HepG2 (cell line): ENCODE data around the gene MACROD2. TPM values are rescaled to one million over a fixed set of nuclear protein-coding genes. Genes with fewer than 3 reads are reported as not detected.

Experiments used
- ARNT2 ChIP-seq: sonication (generic); formaldehyde crosslinking; IDR thresholded peaks from 2 replicates; pipeline ENCODE4 v1.8.0; 2022; ENCODE audit warnings: mild to moderate bottlenecking, low read depth, missing genetic modification reagents, moderate library complexity
- ATM ChIP-seq: fragments of 450-650 bp; IDR thresholded peaks from 2 replicates; pipeline ENCODE4 v1.7.1; 2017; ENCODE audit warnings: mild to moderate bottlenecking, borderline replicate concordance
- BCL6 ChIP-seq: IDR thresholded peaks from 2 replicates; pipeline ENCODE4 v1.6.1; 2016; ENCODE audit warnings: missing genetic modification reagents, missing compliant biosample characterization
- BRD4 ChIP-seq: sonication (generic); formaldehyde crosslinking; IDR thresholded peaks from 2 replicates; pipeline ENCODE4 v1.4.0; 2020; ENCODE audit warnings: missing genetic modification reagents
- GTF2F1 ChIP-seq: fragments of 150-350 bp; IDR thresholded peaks from 2 replicates; pipeline ENCODE4 v1.6.1; 2014; ENCODE audit warnings: low read length
- KAT7 ChIP-seq: IDR thresholded peaks from 2 replicates; pipeline ENCODE4 v1.6.1; 2018; ENCODE audit warnings: borderline replicate concordance, missing compliant biosample characterization
- MED13 ChIP-seq: sonication (generic); formaldehyde crosslinking; IDR thresholded peaks from 2 replicates; pipeline ENCODE4 v1.5.0; 2020; ENCODE audit warnings: missing genetic modification reagents
- MTF2 ChIP-seq: sonication (generic); formaldehyde crosslinking; IDR thresholded peaks from 2 replicates; pipeline ENCODE4 v1.5.0; 2020; ENCODE audit warnings: missing genetic modification reagents, borderline replicate concordance
- NBN ChIP-seq: fragments of 450-650 bp; conservative IDR thresholded peaks from 2 replicates; pipeline ENCODE4 v1.6.1; 2017
- NR2F6 ChIP-seq, 2 experiments: IDR thresholded peaks; 2 replicates each; pipeline ENCODE4 v1.6.1; 2016; ENCODE audit warnings: antibody characterized with exemption in 1 of 2, mild to moderate bottlenecking in 1 of 2
- PCBP2 ChIP-seq: fragments of 200-400 bp; formaldehyde crosslinking; optimal IDR thresholded peaks from 2 replicates; pipeline ENCODE3; 2018; ENCODE audit warnings: low read length, low read depth; ENCODE audit not compliant: poor library complexity, severe bottlenecking
- POLR2AphosphoS5 ChIP-seq: IDR thresholded peaks from 2 replicates; pipeline ENCODE4 v1.6.1; 2012; ENCODE audit warnings: low read depth, low read length
- RARA ChIP-seq: IDR thresholded peaks from 2 replicates; pipeline ENCODE4 v1.6.1; 2016; ENCODE audit warnings: missing genetic modification reagents, missing compliant biosample characterization
- REST ChIP-seq, 2 experiments: IDR thresholded peaks; 2 replicates each; pipeline ENCODE4 v1.6.1; 2011 to 2012; ENCODE audit warnings: low read length in 2 of 2, borderline replicate concordance in 1 of 2, low read depth in 1 of 2, mild to moderate bottlenecking in 1 of 2, moderate library complexity in 1 of 2
- SATB2 ChIP-seq: sonication (generic); formaldehyde crosslinking; IDR thresholded peaks from 2 replicates; pipeline ENCODE4 v1.5.0; 2020; ENCODE audit warnings: missing genetic modification reagents
- XRCC5 ChIP-seq: fragments of 200-400 bp; formaldehyde crosslinking; optimal IDR thresholded peaks from 2 replicates; pipeline ENCODE3; 2017; ENCODE audit warnings: mild to moderate bottlenecking, low read length
- ZBTB46 ChIP-seq: sonication (generic); formaldehyde crosslinking; IDR thresholded peaks from 2 replicates; pipeline ENCODE4 v1.4.0; 2020; ENCODE audit warnings: mild to moderate bottlenecking, missing genetic modification reagents, borderline replicate concordance
- ZKSCAN1 ChIP-seq: fragments of 150-350 bp; IDR thresholded peaks from 2 replicates; pipeline ENCODE4 v1.6.1; 2014; ENCODE audit warnings: low read length
- ZNF18 ChIP-seq: sonication (generic); formaldehyde crosslinking; IDR thresholded peaks from 2 replicates; pipeline ENCODE4 v1.8.0; 2022; ENCODE audit warnings: mild to moderate bottlenecking, missing genetic modification reagents; ENCODE audit not compliant: insufficient replicate concordance
- ZNF275 ChIP-seq: sonication (generic); formaldehyde crosslinking; IDR thresholded peaks from 2 replicates; pipeline ENCODE4 v1.8.0; 2022; ENCODE audit warnings: missing genetic modification reagents, mild to moderate bottlenecking, inconsistent platforms, borderline replicate concordance
- ZNF282 ChIP-seq: fragments of 450-650 bp; IDR thresholded peaks from 2 replicates; pipeline ENCODE4 v1.6.1; 2018; ENCODE audit not compliant: partially characterized antibody
- ZNF839 ChIP-seq: sonication (generic); formaldehyde crosslinking; IDR thresholded peaks from 2 replicates; pipeline ENCODE4 v1.4.0; 2020; ENCODE audit warnings: missing genetic modification reagents, mild to moderate bottlenecking, borderline replicate concordance
- ZNF891 ChIP-seq: sonication (generic); formaldehyde crosslinking; IDR thresholded peaks from 2 replicates; pipeline ENCODE4 v1.5.0; 2020; ENCODE audit warnings: mild to moderate bottlenecking, missing genetic modification reagents
- polyA plus RNA-seq, 8 experiments: library from polyadenylated mRNA; depleted of rRNA in 3 of 8; stranded (reverse) in 7 of 8; unstranded in 1 of 8; fragments of >200 nt; fragmentation: Illumina TruSeq in 4 of 8; extraction: Trizol in 4 of 8; gene quantifications; 2 replicates each; pipeline versions ENCODE4 v1.2.1 to v1.2.3, GENCODE V29; 2011 to 2016; ENCODE audit warnings: low read depth in 4 of 8, missing spikeins in 1 of 8, mixed read lengths in 1 of 8; ENCODE audit not compliant: insufficient read depth in 1 of 8
- total RNA-seq, 5 experiments: library from RNA; depleted of rRNA; stranded (reverse); fragments of >200 nt; fragmentation: Illumina TruSeq; extraction: Trizol; gene quantifications; 2 replicates each; pipeline ENCODE4 v1.2.3, GENCODE V29; 2016; ENCODE audit warnings: low read depth in 1 of 5

Gene MACROD2
- total and polyA plus RNA-seq, 2 of the 13 experiments (the other 11 are each of a cell fraction or from before 2014, with no cell fraction given), result 0.13 to 0.51 TPM

- TF ChIP-seq ZNF839 (no peak), ZNF18 (no peak), ATM (no peak), ZNF891 (CRISPR knock-in tag) (no peak), XRCC5 (peak; percentile 95), KAT7 (no peak), ZNF275 (CRISPR knock-in tag) (no peak), PCBP2 (no peak), ZKSCAN1 (no peak), RARA (CRISPR knock-in tag) (peak; percentile 43), NBN (no peak), SATB2 (CRISPR knock-in tag) (no peak), MTF2 (CRISPR knock-in tag) (no peak), ARNT2 (no peak), BCL6 (peak; percentile 42), REST (IDR thresholded peaks at IDR 0.05; ENCODE audit: borderline replicate concordance in 1 of 2, low read depth in 1 of 2, low read length in 2 of 2) (0 out of 4 replicates have a peak, but pooled peaks of 1 of the 2 experiments have one; percentile 33), NR2F6 (IDR thresholded peaks at IDR 0.05) (no peak), NR2F6 (CRISPR knock-in tag; IDR thresholded peaks at IDR 0.05) (no peak), ZNF282 (no peak), MED13 (CRISPR knock-in tag) (no peak), POLR2AphosphoS5 (peak; percentile 43; the same call in 1 of the 2 replicates), BRD4 (CRISPR knock-in tag) (no peak), ZBTB46 (no peak), GTF2F1 (no peak)
Measured at GRCh38 chr20:14337400-14338171, 342.3 kb downstream of the MACROD2 start, which contains the start of gene FLRT3 (continued).
